Astrocyte of the spinal cord (primary cell): ENCODE results near the gene TTLL5.

ENCODE experiments used
- DNase-seq: peaks from one replicate; pipeline ENCODE4 v3.0.0; 2011; ENCODE audit warnings: low read depth, low spot score
- H3K4me3 ChIP-seq: 2 replicates; pipeline ENCODE4 v1.5.1; 2011; ENCODE audit warnings: low read depth, mild to moderate bottlenecking, low read length, moderate library complexity
- in situ Hi-C: cut with HindIII; loops from 2 replicates; pipeline ENCODE4 v1.10.0; 2017; ENCODE audit warnings: low sequenced_read_pairs
- TF ChIP-seq, protein P1 (sequence below): IDR thresholded peaks from 2 replicates; pipeline ENCODE4 v1.5.1; 2012; ENCODE audit warnings: low read depth, mild to moderate bottlenecking, low read length, inconsistent platforms

TTLL5 gene

DNA sequence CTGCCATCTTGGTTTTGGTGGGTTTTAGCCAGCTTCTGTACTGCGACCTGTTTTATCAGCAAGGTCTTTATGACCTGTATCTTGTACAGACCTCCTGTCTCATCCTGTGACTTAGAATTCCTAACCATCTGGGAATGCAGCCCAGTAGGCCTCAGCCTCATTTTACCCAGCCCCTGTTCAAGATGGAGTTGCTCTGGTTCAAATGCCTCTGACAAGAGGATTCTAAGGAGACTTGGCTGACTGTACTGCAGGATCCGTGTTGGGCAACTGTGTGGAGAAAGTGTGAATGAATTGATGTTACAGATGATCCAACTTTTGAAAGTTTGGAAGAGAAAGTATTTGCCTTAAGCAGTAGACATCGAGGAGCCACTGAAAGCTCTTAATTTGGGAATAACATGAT lies 91.0 kb downstream of the TTLL5 start:
- no peak overlapping the region for H3K4me3 ChIP-seq
- in situ Hi-C loops, result no loop called here
- DNase-seq, result no peak
- TF ChIP-seq, protein P1, sequence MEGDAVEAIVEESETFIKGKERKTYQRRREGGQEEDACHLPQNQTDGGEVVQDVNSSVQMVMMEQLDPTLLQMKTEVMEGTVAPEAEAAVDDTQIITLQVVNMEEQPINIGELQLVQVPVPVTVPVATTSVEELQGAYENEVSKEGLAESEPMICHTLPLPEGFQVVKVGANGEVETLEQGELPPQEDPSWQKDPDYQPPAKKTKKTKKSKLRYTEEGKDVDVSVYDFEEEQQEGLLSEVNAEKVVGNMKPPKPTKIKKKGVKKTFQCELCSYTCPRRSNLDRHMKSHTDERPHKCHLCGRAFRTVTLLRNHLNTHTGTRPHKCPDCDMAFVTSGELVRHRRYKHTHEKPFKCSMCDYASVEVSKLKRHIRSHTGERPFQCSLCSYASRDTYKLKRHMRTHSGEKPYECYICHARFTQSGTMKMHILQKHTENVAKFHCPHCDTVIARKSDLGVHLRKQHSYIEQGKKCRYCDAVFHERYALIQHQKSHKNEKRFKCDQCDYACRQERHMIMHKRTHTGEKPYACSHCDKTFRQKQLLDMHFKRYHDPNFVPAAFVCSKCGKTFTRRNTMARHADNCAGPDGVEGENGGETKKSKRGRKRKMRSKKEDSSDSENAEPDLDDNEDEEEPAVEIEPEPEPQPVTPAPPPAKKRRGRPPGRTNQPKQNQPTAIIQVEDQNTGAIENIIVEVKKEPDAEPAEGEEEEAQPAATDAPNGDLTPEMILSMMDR, result no peak

DNA sequence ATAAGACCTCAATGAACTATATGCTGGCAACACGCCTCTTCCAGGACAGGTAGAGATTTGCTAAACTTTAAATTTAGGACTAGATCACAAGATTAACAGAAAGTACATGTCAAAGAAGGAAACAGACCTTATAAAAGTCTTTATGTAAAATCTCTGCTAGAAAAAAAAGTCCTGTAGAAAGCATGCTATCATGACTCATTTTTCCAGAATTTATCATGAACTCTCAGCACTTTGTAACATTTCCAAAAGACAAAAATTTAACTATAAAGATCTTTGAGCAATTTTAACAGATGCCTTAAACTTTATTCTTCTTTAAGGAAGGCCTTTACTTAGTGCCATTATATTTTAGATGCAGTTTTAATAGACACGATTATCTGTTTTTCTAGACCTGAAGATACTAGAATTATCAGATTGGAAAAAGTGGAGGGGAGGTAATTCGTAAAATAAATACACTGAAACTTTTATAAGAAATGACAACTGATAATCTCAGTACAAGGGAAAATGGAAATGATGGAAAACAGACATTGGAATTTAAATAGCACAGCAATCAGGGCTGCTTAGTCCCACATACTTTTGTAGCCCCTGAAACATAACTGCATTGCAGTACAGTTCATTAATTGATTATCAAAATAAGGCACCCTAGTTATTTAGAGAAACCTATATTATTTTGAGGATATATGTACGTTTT lies 92.0 kb downstream of the TTLL5 start:
- DNase-seq, result peak; percentile 26
- TF ChIP-seq, protein P1, result no peak
- in situ Hi-C loops, result no loop called here
- no peak overlapping the region for H3K4me3 ChIP-seq

DNA sequence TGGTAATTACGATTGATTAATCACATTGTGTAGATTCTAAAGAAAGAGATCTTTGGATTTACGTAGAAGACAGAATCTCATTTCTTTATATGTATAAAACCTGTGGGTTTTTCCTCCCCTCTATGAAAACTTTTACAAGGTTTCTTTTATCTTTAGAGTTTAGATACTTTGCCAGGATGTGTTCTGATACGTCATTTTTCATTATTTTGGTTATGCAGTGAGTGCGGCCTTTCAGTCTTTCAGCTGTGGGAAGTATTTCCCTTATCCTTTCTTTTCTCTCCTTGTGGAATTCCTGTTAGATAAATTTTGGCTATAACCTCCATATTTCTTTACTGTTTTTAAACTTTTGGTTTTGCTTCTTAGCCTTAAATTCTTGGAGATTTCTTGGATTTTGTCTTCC lies 92.7 kb downstream of the TTLL5 start:
- TF ChIP-seq, protein P1, result no peak
- no peak for DNase-seq

DNA sequence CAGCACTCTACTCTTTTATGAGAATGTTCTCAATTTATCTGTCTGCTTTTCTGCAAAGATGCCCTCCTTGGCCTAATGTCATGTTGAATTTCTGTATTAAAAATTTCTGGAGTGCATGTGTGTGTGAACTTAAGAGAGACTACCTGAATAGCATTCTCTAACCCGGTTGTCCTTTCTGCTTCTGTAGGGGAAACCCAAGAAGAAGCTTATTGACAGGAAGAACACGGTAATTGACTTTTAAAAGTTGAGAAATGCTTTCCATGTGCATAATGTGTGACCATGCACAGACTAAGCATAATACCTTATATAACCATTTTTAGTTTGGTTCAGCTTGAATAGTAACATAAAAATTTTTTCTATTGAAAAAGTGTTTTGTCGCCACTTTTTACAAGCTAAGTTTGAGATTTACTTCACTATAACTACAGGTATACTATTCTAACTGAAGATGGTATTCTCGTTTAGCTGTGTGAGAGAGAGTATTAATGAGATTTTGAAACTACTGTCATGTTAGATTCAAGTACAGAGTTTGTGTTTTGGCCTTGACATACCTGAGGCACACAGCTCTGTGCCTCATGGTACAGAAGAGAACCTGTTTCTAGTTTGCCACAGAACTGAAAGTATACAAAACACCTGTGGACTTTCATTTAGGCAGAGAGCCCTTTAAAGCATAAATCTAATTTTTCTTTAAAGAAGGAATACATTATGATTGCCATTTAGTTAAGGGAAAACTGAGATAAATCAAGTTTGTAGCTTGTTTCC lies 96.8 kb downstream of the TTLL5 start:
- TF ChIP-seq, protein P1, result no peak
- H3K4me3 ChIP-seq, result no peak overlapping the region
- in situ Hi-C loops, result no loop called here
- no peak for DNase-seq

More for the DNA sequence above, 92.7 kb downstream of the TTLL5 start:
- H3K4me3 ChIP-seq, result no peak overlapping the region
- in situ Hi-C loops, result no loop called here

DNA sequence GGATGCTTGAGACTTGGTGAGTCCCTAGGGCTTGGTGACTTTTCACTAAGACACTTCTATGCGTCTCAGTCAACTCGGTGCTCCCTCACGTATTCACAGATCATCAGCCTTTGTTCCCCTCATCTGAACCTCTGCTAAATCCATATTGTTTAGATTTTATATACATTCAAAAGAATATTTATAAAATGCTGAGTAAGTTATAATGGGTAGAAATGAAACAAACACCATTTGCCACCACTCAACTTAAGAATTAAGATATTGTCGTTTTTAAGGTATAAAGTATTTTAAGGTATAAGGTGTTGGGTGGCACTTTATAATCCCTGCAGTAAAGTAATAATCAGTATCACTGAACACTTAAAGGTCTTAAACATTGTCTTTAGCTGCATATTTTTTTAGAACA lies 103.0 kb downstream of the TTLL5 start:
- TF ChIP-seq, protein P1, result no peak
- H3K4me3 ChIP-seq, result no peak overlapping the region
- no peak for DNase-seq
- in situ Hi-C loops, result no loop called here

DNA sequence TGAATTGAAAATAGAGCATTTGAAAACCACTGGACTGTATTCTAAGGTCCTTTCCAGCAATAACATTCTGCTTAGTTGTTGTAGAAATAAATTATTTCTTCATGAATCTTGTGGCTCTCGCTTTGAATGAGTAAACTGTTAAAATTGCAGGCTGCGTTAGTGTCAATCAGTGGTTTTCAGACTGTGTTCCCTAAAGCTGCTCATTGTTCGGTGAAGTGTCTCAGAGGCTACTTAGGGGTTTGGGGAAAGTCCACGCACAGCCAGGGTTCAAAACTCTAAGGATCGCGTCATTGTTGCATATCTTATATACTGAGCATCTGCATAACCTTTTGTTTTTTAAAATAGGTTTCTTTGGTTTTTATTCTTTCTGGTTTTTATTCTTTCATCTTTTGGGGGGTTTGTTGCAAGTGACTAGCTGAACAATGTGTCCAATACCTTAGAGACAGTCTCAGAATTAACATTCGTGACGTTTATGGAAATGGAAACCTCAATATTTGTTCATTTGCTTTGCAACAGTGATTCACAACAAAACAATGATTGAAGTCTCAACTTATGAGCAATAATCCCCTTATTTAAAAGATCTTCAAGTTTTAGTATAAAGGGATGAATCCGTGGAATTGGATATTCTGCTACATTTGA lies 108.1 kb downstream of the TTLL5 start:
- H3K4me3 ChIP-seq, result no peak overlapping the region
- peak; percentile 32 for DNase-seq
- TF ChIP-seq, protein P1, result no peak
- in situ Hi-C loops, result no loop called here
